Peyer's patch (tissue), 4 donors: ENCODE measurements around the gene LRRC75B. TPM values are rescaled to one million over a fixed set of nuclear protein-coding genes. Genes with fewer than 3 reads are reported as not detected.

Source experiments
- DNase-seq, 3 donors: peaks; one replicate each; pipeline ENCODE4 v3.0.0-alpha.2; 2017 to 2019
- H3K27ac ChIP-seq, 4 donors: fragments of 200-600 bp; sonication (generic); one replicate each; pipeline ENCODE4 v1.5.1; 2016 to 2019
- H3K27me3 ChIP-seq, 2 donors: fragments of 200-600 bp; sonication (generic); one replicate each; pipeline ENCODE4 v1.5.1; 2019
- H3K36me3 ChIP-seq, 3 donors: fragments of 200-600 bp; sonication (generic); one replicate each; pipeline ENCODE4 v1.5.1; 2016 to 2019
- H3K4me1 ChIP-seq, 4 donors: fragments of 200-600 bp; sonication (generic); one replicate each; pipeline ENCODE4 v1.5.1; 2016 to 2019
- H3K4me3 ChIP-seq, 4 donors: fragments of 200-600 bp; sonication (generic); 1 replicate in 3 of 4; 2 replicates in 1 of 4; pipeline ENCODE4 v1.5.1; 2016 to 2019; ENCODE audit warnings: mild to moderate bottlenecking in 1 of 4
- H3K9me3 ChIP-seq, 4 donors: fragments of 200-600 bp; sonication (generic); one replicate each; pipeline ENCODE4 v1.5.1; 2016 to 2019; ENCODE audit warnings: mild to moderate bottlenecking in 1 of 4
- POLR2A ChIP-seq, 2 donors: fragments of 450-650 bp; IDR thresholded peaks; one replicate each; pipeline ENCODE4 v1.5.1; 2017; ENCODE audit warnings: antibody characterized with exemption in 2 of 2, mild to moderate bottlenecking in 2 of 2, moderate library complexity in 2 of 2
- total RNA-seq, 4 donors: library from RNA; depleted of rRNA; stranded (reverse); fragments of >200 nt; gene quantifications; one replicate each; pipeline ENCODE4 v1.1.0, GENCODE V29; 2016
- TF ChIP-seq, protein P1 (sequence below), 6 experiments: fragments of 450-650 bp in 4 of 6; fragments of 200-600 bp in 2 of 6; sonication (generic) in 1 of 6; IDR thresholded peaks; one replicate each; pipeline ENCODE4 v1.5.1; 2017 to 2019; ENCODE audit warnings: antibody characterized with exemption in 6 of 6, mild to moderate bottlenecking in 3 of 6, moderate library complexity in 1 of 6

LRRC75B gene
- total RNA-seq, 4 donors from 2014 or later, result 18.2 to 127 (median 88.2) TPM

DNA sequence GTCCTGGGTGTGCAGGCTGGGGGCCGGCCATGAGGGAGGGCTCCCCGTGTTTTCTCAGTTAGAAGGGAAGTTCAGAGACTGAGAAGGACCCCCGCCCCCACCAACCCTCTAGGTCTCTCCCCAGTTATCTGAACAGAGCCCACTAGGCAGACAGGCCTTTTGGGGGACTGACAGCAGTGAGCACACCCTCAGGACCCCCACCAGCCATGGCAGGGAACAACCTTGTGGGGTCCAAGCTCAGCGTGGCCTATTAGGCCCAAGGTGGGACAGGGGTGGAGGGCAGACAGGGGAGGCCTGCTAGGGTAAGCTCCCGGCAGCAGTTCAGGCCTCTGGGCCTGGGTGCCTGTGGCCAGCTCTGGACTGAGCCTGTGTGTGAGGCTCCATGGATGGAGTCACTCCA lies 5.6 kb downstream of the LRRC75B start:
- Histone ChIP-seq H3K4me1 (peaks cover 0 to 23% (median 0%) of the 10 kb centered on the region in 4 donors), H3K4me3 (no peak overlapping the region), H3K9me3 (no peaks in the 10 kb centered on the region), H3K27me3 (no peaks in the 10 kb centered on the region), H3K27ac (no peak overlapping the region), H3K36me3 (peaks cover 0 to 33% (median 0%) of the 10 kb centered on the region in 3 donors)
- DNase-seq, result no peak
- no peak for TF ChIP-seq POLR2A (IDR thresholded peaks at IDR 0.05)
- TF ChIP-seq, protein P1, sequence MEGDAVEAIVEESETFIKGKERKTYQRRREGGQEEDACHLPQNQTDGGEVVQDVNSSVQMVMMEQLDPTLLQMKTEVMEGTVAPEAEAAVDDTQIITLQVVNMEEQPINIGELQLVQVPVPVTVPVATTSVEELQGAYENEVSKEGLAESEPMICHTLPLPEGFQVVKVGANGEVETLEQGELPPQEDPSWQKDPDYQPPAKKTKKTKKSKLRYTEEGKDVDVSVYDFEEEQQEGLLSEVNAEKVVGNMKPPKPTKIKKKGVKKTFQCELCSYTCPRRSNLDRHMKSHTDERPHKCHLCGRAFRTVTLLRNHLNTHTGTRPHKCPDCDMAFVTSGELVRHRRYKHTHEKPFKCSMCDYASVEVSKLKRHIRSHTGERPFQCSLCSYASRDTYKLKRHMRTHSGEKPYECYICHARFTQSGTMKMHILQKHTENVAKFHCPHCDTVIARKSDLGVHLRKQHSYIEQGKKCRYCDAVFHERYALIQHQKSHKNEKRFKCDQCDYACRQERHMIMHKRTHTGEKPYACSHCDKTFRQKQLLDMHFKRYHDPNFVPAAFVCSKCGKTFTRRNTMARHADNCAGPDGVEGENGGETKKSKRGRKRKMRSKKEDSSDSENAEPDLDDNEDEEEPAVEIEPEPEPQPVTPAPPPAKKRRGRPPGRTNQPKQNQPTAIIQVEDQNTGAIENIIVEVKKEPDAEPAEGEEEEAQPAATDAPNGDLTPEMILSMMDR (IDR thresholded peaks at IDR 0.05), result no peak

DNA sequence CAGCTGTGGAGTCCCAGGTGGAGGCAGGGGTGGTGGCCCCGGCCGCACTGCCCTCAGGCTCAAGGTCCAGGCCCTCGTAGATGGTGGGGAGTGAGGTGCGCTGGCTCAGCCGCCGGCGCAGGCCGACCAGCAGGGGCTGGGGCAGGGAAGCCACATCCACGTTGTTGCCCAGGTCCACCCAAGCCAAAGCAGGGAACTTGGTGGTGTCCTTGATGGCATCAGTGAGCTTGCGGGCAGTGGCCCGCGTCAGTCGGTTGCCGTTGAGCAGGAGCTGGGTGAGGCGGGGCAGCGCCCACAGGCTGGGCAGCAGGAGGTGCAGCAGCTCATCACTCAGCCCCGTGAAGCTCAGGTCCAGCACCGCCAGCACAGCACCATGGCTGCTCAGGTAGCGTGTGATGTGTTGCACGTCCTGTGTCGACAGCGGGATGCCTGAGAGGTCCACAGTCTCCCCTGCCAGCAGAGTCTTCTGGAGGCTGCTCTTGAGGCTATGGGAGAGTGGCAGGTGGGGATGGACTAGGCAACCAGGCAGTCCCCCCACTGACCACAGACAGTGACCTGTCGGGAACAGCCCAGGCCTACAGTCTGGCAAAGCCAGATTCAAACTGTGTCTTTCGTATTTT lies 6.8 kb downstream of the LRRC75B start:
- Histone ChIP-seq H3K27ac (no peak overlapping the region), H3K4me3 (no peak overlapping the region), H3K9me3 (no peaks in the 10 kb centered on the region), H3K27me3 (no peaks in the 10 kb centered on the region), H3K36me3 (peaks cover 0 to 33% (median 0%) of the 10 kb centered on the region in 3 donors), H3K4me1 (peaks cover 0 to 15% (median 0%) of the 10 kb centered on the region in 4 donors)
- peak in 1 of 3 donors; percentile 43 for DNase-seq
- TF ChIP-seq POLR2A (IDR thresholded peaks at IDR 0.05), result no peak
- TF ChIP-seq, protein P1 (IDR thresholded peaks at IDR 0.05), result no peak

DNA sequence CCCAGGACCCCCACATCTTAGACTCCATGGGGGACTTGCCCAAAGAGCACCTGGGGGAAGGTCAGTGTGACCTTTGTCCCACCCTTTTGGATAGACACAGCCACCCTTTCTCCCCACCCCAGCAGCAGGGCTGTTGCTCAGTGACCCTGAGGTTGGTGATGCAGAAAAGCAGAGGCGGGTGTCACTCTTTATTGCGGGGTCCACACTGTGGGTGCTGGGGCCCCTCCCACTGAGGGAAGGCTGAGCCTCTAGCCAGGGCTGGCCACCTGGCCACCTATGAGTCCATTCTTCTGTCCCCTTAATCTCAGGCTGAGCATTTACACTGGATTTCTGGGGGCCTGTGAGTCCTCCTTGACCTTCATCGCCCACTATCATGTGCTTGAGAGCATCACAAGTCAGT lies 7.4 kb downstream of the LRRC75B start:
- H3K36me3 ChIP-seq, result peaks cover 0 to 33% (median 0%) of the 10 kb centered on the region in 3 donors

DNA sequence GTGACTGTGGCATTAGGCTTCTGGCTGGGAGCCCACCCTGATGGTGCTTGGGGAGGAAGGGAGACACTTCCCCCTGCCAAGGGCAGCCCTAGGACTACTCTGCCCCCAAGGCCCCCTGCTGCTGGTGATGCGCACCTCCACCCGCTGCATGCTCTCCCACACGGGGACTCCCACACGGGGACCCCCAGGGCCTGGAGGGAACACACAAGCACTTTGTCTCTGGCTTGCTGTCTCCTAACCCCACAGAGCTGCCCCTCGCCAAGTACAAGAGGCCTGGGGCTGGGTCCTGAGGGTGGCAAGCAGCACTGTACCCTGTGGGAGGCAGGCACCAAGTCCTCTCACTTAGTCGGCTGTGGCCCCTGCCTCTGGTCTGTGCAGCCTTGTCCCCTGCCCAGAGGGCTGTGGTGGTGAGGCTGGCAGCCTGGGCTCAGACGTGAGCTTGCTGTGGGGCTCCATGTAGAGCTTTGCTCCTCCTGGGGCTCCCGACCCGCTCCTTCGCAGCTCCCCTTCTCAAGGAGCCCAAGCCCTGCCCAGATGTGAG lies 7.9 kb downstream of the LRRC75B start:
- peaks cover 0 to 33% (median 0%) of the 10 kb centered on the region in 3 donors for H3K36me3 ChIP-seq
- peaks cover 0 to 15% (median 0%) of the 10 kb centered on the region in 4 donors for H3K4me1 ChIP-seq
- no peaks in the 10 kb centered on the region for H3K27me3 ChIP-seq
- no peak for DNase-seq
- H3K9me3 ChIP-seq, result no peaks in the 10 kb centered on the region
- H3K27ac ChIP-seq, result no peak overlapping the region
- no peak for TF ChIP-seq POLR2A (IDR thresholded peaks at IDR 0.05)
- TF ChIP-seq, protein P1 (IDR thresholded peaks at IDR 0.05), result no peak
- H3K4me3 ChIP-seq, result no peak overlapping the region

More for the DNA sequence above, 7.4 kb downstream of the LRRC75B start:
- no peak overlapping the region for H3K4me3 ChIP-seq
- H3K9me3 ChIP-seq, result no peaks in the 10 kb centered on the region
- DNase-seq, result no peak
- H3K27me3 ChIP-seq, result no peaks in the 10 kb centered on the region
- no peak for TF ChIP-seq POLR2A (IDR thresholded peaks at IDR 0.05)
- TF ChIP-seq, protein P1 (IDR thresholded peaks at IDR 0.05), result no peak
- H3K4me1 ChIP-seq, result peaks cover 0 to 15% (median 0%) of the 10 kb centered on the region in 4 donors
- no peak overlapping the region for H3K27ac ChIP-seq

DNA sequence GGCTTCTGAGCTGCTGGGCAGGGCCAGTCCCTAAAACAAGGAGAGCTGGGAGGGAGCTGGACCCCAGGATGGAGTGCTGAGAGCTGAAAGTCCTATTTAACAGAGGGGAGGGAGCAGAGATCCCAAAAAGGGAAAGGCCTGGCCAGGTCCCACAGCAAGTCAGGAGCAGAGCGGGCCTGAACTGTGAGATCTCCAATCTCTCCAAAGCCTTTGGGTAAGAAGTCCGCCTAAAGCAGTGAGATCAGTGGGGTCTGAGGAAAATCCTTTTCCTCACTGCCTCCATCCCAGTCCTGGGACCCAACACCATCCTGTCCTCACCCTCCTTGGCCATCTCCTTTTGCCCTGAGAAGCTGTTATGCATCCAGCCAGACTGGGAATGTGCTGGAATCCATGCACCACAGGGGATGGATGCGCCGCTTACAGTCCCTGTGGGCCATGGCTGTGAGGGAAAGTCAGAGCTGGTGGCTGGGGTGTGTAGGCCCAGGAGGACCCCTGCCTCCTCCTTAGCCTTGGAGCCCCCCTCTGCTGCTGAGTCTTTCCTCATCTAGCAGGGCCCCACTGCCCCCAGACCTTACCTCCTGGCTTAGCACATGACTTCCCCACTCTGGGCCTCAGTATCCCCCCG lies 8.6 kb downstream of the LRRC75B start:
- DNase-seq, result no peak
- TF ChIP-seq, protein P1 (IDR thresholded peaks at IDR 0.05), result no peak
- TF ChIP-seq POLR2A (IDR thresholded peaks at IDR 0.05), result no peak
- no peaks in the 10 kb centered on the region for H3K27me3 ChIP-seq
- H3K4me3 ChIP-seq, result no peak overlapping the region
- no peaks in the 10 kb centered on the region for H3K9me3 ChIP-seq
- H3K4me1 ChIP-seq, result peaks cover 0 to 16% (median 0%) of the 10 kb centered on the region in 4 donors
- peak overlapping the region in 2 of 4 donors; percentile 45 to 68 for H3K27ac ChIP-seq
- H3K36me3 ChIP-seq, result peaks cover 0 to 28% (median 0%) of the 10 kb centered on the region in 3 donors
